SK-N-SH treated with all-trans-retinoic acid at 6 μM for 48 hours (cell line): ENCODE measurements around the gene DCC.

Source experiments
- ISL1 ChIP-seq: fragments of 250-450 bp; sonication (Bioruptor Pico); IDR thresholded peaks from 2 replicates; pipeline ENCODE4 v2.1.2; 2022; ENCODE audit warnings: mild to moderate bottlenecking, moderate library complexity
- OSR1 ChIP-seq: fragments of 250-450 bp; sonication (Bioruptor Pico); IDR thresholded peaks from 2 replicates; pipeline ENCODE4 v1.8.0; 2022; ENCODE audit warnings: moderate library complexity, mild to moderate bottlenecking, inconsistent platforms
- PPARA ChIP-seq: fragments of 250-450 bp; sonication (Bioruptor Pico); IDR thresholded peaks from 2 replicates; pipeline ENCODE4 v1.5.0; 2020; ENCODE audit warnings: mild to moderate bottlenecking, borderline replicate concordance
- ZC3H10 ChIP-seq: fragments of 250-450 bp; sonication (Bioruptor Pico); IDR thresholded peaks from 2 replicates; pipeline ENCODE4 v1.5.1; 2021; ENCODE audit warnings: mild to moderate bottlenecking, moderate library complexity
- ZNF8 ChIP-seq: fragments of 450-650 bp; formaldehyde crosslinking; IDR thresholded peaks from 2 replicates; pipeline ENCODE4 v1.5.0; 2020; ENCODE audit warnings: mild to moderate bottlenecking, moderate library complexity
- TF ChIP-seq, protein P1 (sequence below): fragments of 250-450 bp; sonication (Bioruptor Pico); IDR thresholded peaks from 2 replicates; pipeline ENCODE4 v1.8.0; 2020; ENCODE audit warnings: mild to moderate bottlenecking, moderate library complexity, borderline replicate concordance

DNA sequence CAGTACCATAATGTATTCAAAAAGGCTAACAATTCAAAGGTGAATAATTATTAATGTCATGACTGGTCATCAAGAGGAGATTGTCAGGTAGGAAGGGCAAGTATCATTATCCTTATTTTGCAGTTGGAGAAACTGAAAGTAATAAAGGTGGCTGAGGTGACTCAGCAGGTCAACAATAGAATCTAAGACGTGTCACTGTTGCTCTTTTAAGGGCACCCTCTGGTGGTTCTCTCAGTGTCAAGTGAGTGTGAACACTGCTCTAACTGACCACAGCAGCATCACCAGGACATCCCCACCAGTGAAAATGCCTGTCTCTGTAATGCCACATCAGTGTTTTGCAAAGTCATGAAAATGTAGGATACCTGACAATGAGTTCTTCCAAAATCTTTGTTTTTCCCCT lies 69.7 kb downstream of the DCC start:
- TF ChIP-seq PPARA (CRISPR knock-in tag) (no peak), OSR1 (CRISPR knock-in tag) (no peak), ISL1 (CRISPR knock-in tag) (no peak), ZC3H10 (CRISPR knock-in tag) (no peak), ZNF8 (CRISPR knock-in tag) (no peak)
- TF ChIP-seq, protein P1, sequence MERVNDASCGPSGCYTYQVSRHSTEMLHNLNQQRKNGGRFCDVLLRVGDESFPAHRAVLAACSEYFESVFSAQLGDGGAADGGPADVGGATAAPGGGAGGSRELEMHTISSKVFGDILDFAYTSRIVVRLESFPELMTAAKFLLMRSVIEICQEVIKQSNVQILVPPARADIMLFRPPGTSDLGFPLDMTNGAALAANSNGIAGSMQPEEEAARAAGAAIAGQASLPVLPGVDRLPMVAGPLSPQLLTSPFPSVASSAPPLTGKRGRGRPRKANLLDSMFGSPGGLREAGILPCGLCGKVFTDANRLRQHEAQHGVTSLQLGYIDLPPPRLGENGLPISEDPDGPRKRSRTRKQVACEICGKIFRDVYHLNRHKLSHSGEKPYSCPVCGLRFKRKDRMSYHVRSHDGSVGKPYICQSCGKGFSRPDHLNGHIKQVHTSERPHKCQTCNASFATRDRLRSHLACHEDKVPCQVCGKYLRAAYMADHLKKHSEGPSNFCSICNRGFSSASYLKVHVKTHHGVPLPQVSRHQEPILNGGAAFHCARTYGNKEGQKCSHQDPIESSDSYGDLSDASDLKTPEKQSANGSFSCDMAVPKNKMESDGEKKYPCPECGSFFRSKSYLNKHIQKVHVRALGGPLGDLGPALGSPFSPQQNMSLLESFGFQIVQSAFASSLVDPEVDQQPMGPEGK, result no peak
